HEK293T (cell line): Measurements from ENCODE around the gene DOCK1.

Experiments
- CTCF ChIA-PET: fragments of 350-600 bp; formaldehyde crosslinking; extraction: SDS; loops from one replicate; lab custom pipeline; 2021; ENCODE audit warnings: antibody characterized with exemption, inconsistent platforms; lab: Yijun Ruan, JAX
- POLR2A ChIA-PET: fragments of 350-600 bp; formaldehyde crosslinking; extraction: SDS; loops from one replicate; lab custom pipeline; 2020; ENCODE audit warnings: antibody characterized with exemption, inconsistent platforms; lab: Yijun Ruan, JAX
- DNase-seq: peaks from one replicate; pipeline ENCODE4 v3.0.0; 2012; ENCODE audit warnings: mixed read lengths; ENCODE audit errors: extremely low spot score
- ARNT ChIP-seq: fragments of 450-650 bp; IDR thresholded peaks from 2 replicates; pipeline ENCODE4 v1.6.1; 2017; ENCODE audit warnings: mild to moderate bottlenecking
- BHLHE40 ChIP-seq: fragments of 450-650 bp; IDR thresholded peaks from 2 replicates; pipeline ENCODE4 v1.6.1; 2016; ENCODE audit warnings: mild to moderate bottlenecking, moderate library complexity, borderline replicate concordance
- CTBP1 ChIP-seq: fragments of 450-650 bp; IDR thresholded peaks from 2 replicates; pipeline ENCODE4 v1.6.1; 2016; ENCODE audit warnings: borderline replicate concordance
- ELF4 ChIP-seq: fragments of 450-650 bp; IDR thresholded peaks from 2 replicates; pipeline ENCODE4 v1.6.1; 2017; ENCODE audit warnings: antibody characterized with exemption
- FOXA1 ChIP-seq: fragments of 450-650 bp; IDR thresholded peaks from 2 replicates; pipeline ENCODE4 v1.6.1; 2016; ENCODE audit warnings: mild to moderate bottlenecking
- FOXK2 ChIP-seq: fragments of 450-650 bp; IDR thresholded peaks from 2 replicates; pipeline ENCODE4 v1.6.1; 2016; ENCODE audit warnings: mild to moderate bottlenecking
- FOXM1 ChIP-seq: fragments of 450-650 bp; IDR thresholded peaks from 2 replicates; pipeline ENCODE4 v1.6.1; 2017; ENCODE audit warnings: mild to moderate bottlenecking, borderline replicate concordance
- HDGF ChIP-seq: fragments of 450-650 bp; IDR thresholded peaks from 2 replicates; pipeline ENCODE4 v1.6.1; 2017; ENCODE audit warnings: antibody characterized with exemption, borderline replicate concordance
- L3MBTL2 ChIP-seq: fragments of 450-650 bp; conservative IDR thresholded peaks from 2 replicates; pipeline ENCODE4 v1.6.1; 2016; ENCODE audit warnings: mild to moderate bottlenecking
- LEF1 ChIP-seq: fragments of 450-650 bp; IDR thresholded peaks from 2 replicates; pipeline ENCODE4 v1.6.1; 2017; ENCODE audit warnings: mild to moderate bottlenecking, borderline replicate concordance
- NFRKB ChIP-seq: fragments of 450-650 bp; IDR thresholded peaks from 2 replicates; pipeline ENCODE4 v1.6.1; 2016; ENCODE audit warnings: mild to moderate bottlenecking, moderate library complexity
- SP1 ChIP-seq: fragments of 450-650 bp; IDR thresholded peaks from 2 replicates; pipeline ENCODE4 v1.6.1; 2017
- SUZ12 ChIP-seq: fragments of 450-650 bp; IDR thresholded peaks from 2 replicates; pipeline ENCODE4 v1.6.1; 2016; ENCODE audit warnings: mild to moderate bottlenecking
- TARDBP ChIP-seq: fragments of 450-650 bp; IDR thresholded peaks from 2 replicates; pipeline ENCODE4 v1.6.1; 2016
- ZNF384 ChIP-seq: fragments of 450-650 bp; IDR thresholded peaks from 2 replicates; pipeline ENCODE4 v1.6.1; 2016
- TF ChIP-seq, protein P1 (sequence below): fragments of 450-650 bp; IDR thresholded peaks from 2 replicates; pipeline ENCODE4 v1.6.1; 2016

DOCK1 gene

DNA sequence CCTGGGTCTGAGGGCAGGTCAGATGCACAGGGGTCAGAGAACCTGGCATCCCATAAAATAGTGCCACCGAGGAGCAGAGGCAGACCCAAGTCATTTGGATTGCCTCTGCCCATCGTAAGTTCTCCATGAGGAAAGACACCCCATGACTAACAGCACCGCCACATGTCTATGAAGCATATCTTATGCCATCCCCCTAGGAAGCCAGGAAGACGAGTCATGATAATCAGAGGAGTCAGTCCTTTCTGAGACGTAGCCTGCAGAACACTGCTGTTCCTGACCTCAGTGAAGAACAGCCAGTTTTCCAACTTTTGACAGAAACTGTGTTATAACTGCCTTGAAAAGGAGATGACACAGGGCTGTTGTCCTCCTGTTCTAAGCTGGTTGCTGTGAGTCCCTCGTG, 239.9 kb downstream of the DOCK1 start:
- POLR2A ChIA-PET: no interaction called here
- TF ChIP-seq L3MBTL2 (no peak), ELF4 (no peak), FOXK2 (no peak), NFRKB (no peak), SUZ12 (no peak), ARNT (no peak), SP1 (no peak), ZNF384 (no peak), FOXA1 (no peak), BHLHE40 (no peak), CTBP1 (no peak), FOXM1 (no peak), LEF1 (no peak), TARDBP (no peak), HDGF (no peak)
- TF ChIP-seq, protein P1, sequence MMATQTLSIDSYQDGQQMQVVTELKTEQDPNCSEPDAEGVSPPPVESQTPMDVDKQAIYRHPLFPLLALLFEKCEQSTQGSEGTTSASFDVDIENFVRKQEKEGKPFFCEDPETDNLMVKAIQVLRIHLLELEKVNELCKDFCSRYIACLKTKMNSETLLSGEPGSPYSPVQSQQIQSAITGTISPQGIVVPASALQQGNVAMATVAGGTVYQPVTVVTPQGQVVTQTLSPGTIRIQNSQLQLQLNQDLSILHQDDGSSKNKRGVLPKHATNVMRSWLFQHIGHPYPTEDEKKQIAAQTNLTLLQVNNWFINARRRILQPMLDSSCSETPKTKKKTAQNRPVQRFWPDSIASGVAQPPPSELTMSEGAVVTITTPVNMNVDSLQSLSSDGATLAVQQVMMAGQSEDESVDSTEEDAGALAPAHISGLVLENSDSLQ: no peak
- no peak for DNase-seq
- CTCF ChIA-PET: no interaction called here

DNA sequence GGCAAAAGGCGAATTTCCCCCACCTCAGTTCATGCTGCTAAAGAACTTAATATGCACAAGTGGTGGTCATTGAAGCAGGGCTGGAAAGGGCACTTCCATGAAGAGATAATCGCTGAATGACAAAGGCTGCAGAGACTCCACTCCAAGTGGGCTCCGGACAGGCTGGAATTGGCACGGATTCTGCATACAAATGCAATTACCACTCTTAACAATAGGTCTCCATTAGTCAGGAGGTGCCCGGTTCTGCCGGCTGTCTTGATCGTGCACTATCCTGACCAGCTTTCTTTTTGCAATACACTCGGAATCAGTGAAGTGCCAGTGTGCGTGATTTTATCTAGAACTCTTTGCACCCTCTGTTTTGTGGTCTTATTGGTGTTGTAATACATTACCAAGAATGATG, 241.4 kb downstream of the DOCK1 start:
- ChIA-PET CTCF (no interaction called here), POLR2A (no interaction called here)
- TF ChIP-seq ZNF384 (no peak), FOXM1 (no peak), SUZ12 (no peak), NFRKB (no peak), BHLHE40 (no peak), FOXA1 (no peak), L3MBTL2 (no peak), SP1 (no peak)
- TF ChIP-seq, protein P1: no peak
- DNase-seq: no peak

DNA sequence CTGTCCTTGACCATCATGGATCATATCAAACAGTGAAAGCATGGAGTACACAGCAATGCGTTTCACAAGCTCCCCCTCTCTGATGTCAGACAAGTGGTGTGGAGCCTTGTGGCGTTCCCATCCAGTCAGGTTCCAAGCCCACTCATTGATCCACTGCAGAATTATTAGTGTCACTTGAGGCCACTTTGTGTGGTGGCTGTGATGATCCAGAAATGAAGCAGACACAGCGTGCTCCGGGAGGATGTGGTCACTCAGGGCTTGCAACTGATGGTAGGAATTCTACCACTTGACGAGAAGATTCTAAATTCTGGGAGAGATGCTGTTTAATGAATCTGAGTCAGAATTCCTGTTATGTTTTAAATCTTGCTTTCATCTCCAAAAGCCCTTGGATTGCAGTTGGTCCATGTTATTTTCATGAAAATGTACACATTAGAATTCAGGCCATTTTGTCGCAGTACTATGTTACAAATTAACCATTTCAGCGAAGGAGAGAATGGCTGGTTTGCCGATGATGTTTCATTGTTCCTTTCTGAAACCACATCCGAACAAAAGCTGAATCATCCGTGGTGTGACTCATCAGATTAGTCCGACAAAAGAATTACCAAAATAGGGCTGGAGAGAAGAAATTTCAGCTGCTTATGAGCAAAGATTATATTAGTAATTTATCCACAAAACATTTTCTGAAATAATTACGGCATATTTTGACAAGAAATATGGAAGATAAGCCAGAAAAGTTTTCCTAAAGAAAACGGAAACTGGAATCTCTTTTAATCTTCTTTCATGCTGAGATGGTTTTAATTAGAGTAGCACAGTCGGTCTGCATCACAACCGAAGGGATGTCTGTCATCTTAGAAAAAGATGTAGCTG, 243.1 kb downstream of the DOCK1 start:
- CTCF ChIA-PET: no interaction called here
- POLR2A ChIA-PET: no interaction called here
- DNase-seq: no peak
- no peak for TF ChIP-seq ELF4
- TF ChIP-seq SUZ12: no peak
- TF ChIP-seq FOXA1: no peak
- no peak for TF ChIP-seq L3MBTL2
- TF ChIP-seq ARNT: no peak
- no peak for TF ChIP-seq CTBP1
- no peak for TF ChIP-seq NFRKB
- no peak for TF ChIP-seq ZNF384
- TF ChIP-seq FOXM1: no peak
- TF ChIP-seq BHLHE40: no peak

DNA sequence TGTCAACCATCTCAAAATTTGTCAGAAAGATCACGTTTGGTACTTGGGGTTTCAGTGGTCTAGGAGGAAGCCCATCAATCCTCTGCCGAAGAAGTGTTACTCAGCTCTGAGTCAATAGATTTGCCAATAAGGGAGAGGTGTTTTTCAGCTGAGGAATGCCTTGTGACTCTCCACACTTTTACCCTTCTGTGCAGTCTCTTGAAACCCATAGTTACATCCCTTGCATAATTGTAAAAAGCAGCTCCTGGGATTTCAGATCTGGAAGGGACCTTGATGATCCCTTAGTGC, 243.6 kb downstream of the DOCK1 start:
- CTCF ChIA-PET: no interaction called here
- no peak for TF ChIP-seq L3MBTL2
- TF ChIP-seq BHLHE40: no peak
- TF ChIP-seq FOXA1: no peak
- TF ChIP-seq CTBP1: no peak
- no peak for TF ChIP-seq SP1
- POLR2A ChIA-PET: no interaction called here
- no peak for DNase-seq

DNA sequence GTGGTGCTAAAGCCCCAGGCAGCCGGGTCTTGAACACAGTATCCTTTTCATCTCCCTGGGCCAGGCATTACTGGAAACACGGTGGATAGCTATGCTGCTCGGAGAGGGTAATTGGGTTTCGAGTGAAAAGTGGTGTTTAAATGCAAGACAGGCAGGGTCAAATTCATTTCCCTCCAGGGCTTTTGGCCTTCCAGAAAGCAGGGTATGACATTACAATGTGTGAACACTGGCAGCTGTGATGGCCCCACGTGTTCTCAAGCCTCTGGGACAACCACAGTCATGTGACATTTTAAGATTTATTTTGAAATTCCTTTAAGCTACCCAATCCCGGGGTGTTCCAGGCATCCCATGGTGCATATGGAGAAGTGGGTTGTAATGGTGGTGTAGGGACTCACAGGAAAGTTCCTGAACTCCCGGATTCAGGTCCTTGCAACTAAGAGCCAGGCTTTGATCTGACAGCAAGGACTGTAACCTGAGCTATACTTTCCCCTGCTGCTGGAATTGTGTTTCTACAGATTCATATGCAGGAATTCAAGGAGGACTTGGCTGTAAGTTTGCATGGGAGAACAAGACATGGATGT, 244.4 kb downstream of the DOCK1 start:
- TF ChIP-seq, protein P1: no peak
- TF ChIP-seq FOXK2 (no peak), L3MBTL2 (no peak), FOXA1 (no peak)
- CTCF ChIA-PET: no interaction called here
- POLR2A ChIA-PET: no interaction called here
- no peak for DNase-seq

DNA sequence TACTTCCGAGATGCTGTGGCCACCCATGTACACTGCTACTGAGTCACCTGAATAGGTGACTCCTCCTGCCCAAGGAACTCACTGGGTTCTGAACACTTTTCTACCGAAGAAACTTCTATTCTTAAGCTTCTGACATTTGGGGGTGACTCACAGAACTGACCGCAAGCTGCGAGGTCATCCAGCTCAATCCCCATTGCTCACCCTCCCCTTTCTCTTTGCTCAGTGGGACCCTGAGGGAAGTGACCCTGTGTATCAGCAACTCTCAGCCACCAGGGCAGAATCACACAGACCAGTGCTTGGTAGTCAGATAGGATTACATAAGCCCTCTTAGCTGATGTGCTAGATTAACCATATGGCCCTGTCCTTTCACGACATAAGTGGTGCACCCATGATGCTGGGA, 244.9 kb downstream of the DOCK1 start:
- TF ChIP-seq ELF4: no peak
- TF ChIP-seq HDGF: no peak
- TF ChIP-seq ARNT: no peak
- TF ChIP-seq ZNF384: no peak
- no peak for TF ChIP-seq NFRKB
- TF ChIP-seq L3MBTL2: no peak
- TF ChIP-seq, protein P1: no peak
- no peak for TF ChIP-seq FOXK2
- CTCF ChIA-PET: no interaction called here
- POLR2A ChIA-PET: no interaction called here
- DNase-seq: no peak
